IPS DF 19.7 (cell line): Measurements from ENCODE around the gene MKX.
A peak's percentile ranks its signal among the peaks of the same experiment; 100 is the strongest.

ENCODE experiments used
- DNase-seq: peaks from one replicate; pipeline ENCODE4 v3.0.0-alpha.2; 2013; ENCODE audit warnings: low read depth, low spot score

Gene MKX

GRCh38 chr10:27742195-27743011 lies 3.2 kb downstream of the MKX start:
- DNase-seq: no peak

- DNase-seq: no peak
Measured at GRCh38 chr10:27741173-27742091, 4.2 kb downstream of the MKX start.

- no peak for DNase-seq
Measured at GRCh38 chr10:27736396-27736795, 9.2 kb downstream of the MKX start.

- no peak for DNase-seq
Measured at GRCh38 chr10:27730041-27730440, 15.6 kb downstream of the MKX start.

- DNase-seq: no peak
Measured at GRCh38 chr10:27728338-27728737, 17.3 kb downstream of the MKX start.

GRCh38 chr10:27724287-27724686 lies 21.3 kb downstream of the MKX start:
- no peak for DNase-seq

- DNase-seq: no peak
Measured at GRCh38 chr10:27723436-27723835, 22.2 kb downstream of the MKX start.

GRCh38 chr10:27720529-27720928 lies 25.1 kb downstream of the MKX start:
- no peak for DNase-seq

GRCh38 chr10:27719052-27719451 lies 26.6 kb downstream of the MKX start:
- no peak for DNase-seq

- no peak for DNase-seq
Measured at GRCh38 chr10:27717861-27718260, 27.8 kb downstream of the MKX start.

- no peak for DNase-seq
Measured at GRCh38 chr10:27717224-27717623, 28.4 kb downstream of the MKX start.

- DNase-seq: no peak
Measured at GRCh38 chr10:27716521-27716920, 29.1 kb downstream of the MKX start.

GRCh38 chr10:27715505-27715904 lies 30.1 kb downstream of the MKX start:
- no peak for DNase-seq

- no peak for DNase-seq
Measured at GRCh38 chr10:27714349-27714748, 31.3 kb downstream of the MKX start.

- no peak for DNase-seq
Measured at GRCh38 chr10:27713941-27714340, 31.7 kb downstream of the MKX start.

- DNase-seq: no peak
Measured at GRCh38 chr10:27710014-27710413, 35.6 kb downstream of the MKX start.

- no peak for DNase-seq
Measured at GRCh38 chr10:27709304-27709703, 36.3 kb downstream of the MKX start.

- peak; percentile 15 for DNase-seq
Measured at GRCh38 chr10:27701938-27702537, 43.6 kb downstream of the MKX start.

- DNase-seq: no peak
Measured at GRCh38 chr10:27699776-27700175, 45.8 kb downstream of the MKX start.

- no peak for DNase-seq
Measured at GRCh38 chr10:27698961-27699360, 46.7 kb downstream of the MKX start.

- DNase-seq: no peak
Measured at GRCh38 chr10:27696466-27696865, 49.2 kb downstream of the MKX start.

- no peak for DNase-seq
Measured at GRCh38 chr10:27695706-27696105, 49.9 kb downstream of the MKX start.
